DND-41 (cell line): ENCODE data around the gene KLHDC7A.

Source experiments
- EZH2 ChIP-seq: IDR thresholded peaks from 3 replicates; pipeline ENCODE4 v1.6.1; 2012; ENCODE audit warnings: borderline replicate concordance, low read depth, mild to moderate bottlenecking, moderate library complexity, low read length, inconsistent platforms; ENCODE audit not compliant: severe bottlenecking
- TF ChIP-seq, protein P1 (sequence below): IDR thresholded peaks from 2 replicates; pipeline ENCODE4 v1.5.1; 2012; ENCODE audit warnings: borderline replicate concordance, low read length, moderate library complexity, mild to moderate bottlenecking; ENCODE audit not compliant: poor library complexity, severe bottlenecking; ENCODE audit errors: extremely low read depth

DNA sequence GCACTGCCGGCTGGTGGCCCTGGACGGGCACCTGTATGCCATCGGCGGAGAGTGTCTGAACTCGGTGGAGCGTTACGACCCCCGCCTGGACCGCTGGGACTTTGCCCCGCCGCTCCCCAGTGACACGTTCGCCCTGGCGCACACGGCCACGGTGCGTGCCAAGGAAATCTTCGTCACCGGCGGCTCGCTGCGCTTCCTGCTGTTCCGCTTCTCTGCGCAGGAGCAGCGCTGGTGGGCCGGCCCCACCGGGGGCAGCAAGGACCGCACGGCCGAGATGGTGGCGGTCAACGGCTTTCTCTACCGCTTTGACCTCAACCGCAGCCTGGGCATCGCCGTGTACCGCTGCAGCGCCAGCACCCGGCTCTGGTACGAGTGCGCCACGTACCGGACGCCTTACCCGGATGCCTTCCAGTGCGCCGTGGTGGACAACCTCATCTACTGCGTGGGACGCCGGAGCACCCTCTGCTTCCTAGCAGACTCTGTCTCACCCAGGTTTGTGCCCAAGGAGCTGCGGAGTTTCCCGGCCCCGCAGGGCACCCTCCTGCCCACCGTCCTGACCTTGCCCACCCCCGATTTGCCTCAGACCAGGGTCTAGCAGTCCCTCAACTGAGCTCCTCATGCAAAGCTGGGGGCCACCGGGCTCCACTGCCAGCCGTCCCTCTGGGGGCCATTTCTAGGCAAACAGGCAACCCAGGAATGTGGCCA lies 2.1 kb downstream of the KLHDC7A start:
- TF ChIP-seq, protein P1, sequence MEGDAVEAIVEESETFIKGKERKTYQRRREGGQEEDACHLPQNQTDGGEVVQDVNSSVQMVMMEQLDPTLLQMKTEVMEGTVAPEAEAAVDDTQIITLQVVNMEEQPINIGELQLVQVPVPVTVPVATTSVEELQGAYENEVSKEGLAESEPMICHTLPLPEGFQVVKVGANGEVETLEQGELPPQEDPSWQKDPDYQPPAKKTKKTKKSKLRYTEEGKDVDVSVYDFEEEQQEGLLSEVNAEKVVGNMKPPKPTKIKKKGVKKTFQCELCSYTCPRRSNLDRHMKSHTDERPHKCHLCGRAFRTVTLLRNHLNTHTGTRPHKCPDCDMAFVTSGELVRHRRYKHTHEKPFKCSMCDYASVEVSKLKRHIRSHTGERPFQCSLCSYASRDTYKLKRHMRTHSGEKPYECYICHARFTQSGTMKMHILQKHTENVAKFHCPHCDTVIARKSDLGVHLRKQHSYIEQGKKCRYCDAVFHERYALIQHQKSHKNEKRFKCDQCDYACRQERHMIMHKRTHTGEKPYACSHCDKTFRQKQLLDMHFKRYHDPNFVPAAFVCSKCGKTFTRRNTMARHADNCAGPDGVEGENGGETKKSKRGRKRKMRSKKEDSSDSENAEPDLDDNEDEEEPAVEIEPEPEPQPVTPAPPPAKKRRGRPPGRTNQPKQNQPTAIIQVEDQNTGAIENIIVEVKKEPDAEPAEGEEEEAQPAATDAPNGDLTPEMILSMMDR = no peak
- TF ChIP-seq EZH2 = no peak
